Vagina (tissue), 2 donors: Measurements from ENCODE around the gene IMPACT. TPM values are rescaled to one million over a fixed set of nuclear protein-coding genes. Genes with fewer than 3 reads are reported as not detected.

Source experiments
- DNase-seq, 2 donors: peaks; one replicate each; pipeline ENCODE4 v3.0.0-alpha.2; 2017; ENCODE audit errors: extremely low spot score in 2 of 2
- H3K27ac ChIP-seq: fragments of 200-600 bp; sonication (generic); one replicate; pipeline ENCODE4 v1.5.1; 2019
- H3K27me3 ChIP-seq: fragments of 200-600 bp; sonication (generic); one replicate; pipeline ENCODE4 v1.5.1; 2019
- H3K36me3 ChIP-seq, 2 donors: fragments of 200-600 bp; sonication (generic); one replicate each; pipeline ENCODE4 v1.5.1; 2017 to 2019
- H3K4me1 ChIP-seq: fragments of 200-600 bp; sonication (generic); one replicate; pipeline ENCODE4 v1.5.1; 2019
- H3K4me3 ChIP-seq, 2 donors: fragments of 200-600 bp; sonication (generic); 1 replicate in 1 of 2; 2 replicates in 1 of 2; pipeline ENCODE4 v1.5.1; 2016 to 2019
- H3K9me3 ChIP-seq: fragments of 200-600 bp; sonication (generic); one replicate; pipeline ENCODE4 v1.5.1; 2019
- CTCF ChIP-seq, 3 experiments: fragments of 450-650 bp in 2 of 3; fragments of 200-600 bp in 1 of 3; sonication (generic) in 1 of 3; IDR thresholded peaks; one replicate each; pipeline ENCODE4 v1.5.1; 2017 to 2019; ENCODE audit warnings: antibody characterized with exemption in 3 of 3, mild to moderate bottlenecking in 2 of 3, moderate library complexity in 2 of 3
- POLR2A ChIP-seq, 2 donors: fragments of 450-650 bp; IDR thresholded peaks; one replicate each; pipeline ENCODE4 v1.6.1; 2017; ENCODE audit warnings: antibody characterized with exemption in 2 of 2, mild to moderate bottlenecking in 2 of 2, moderate library complexity in 2 of 2
- POLR2AphosphoS5 ChIP-seq, 2 donors: sonication (generic); formaldehyde crosslinking; IDR thresholded peaks; one replicate each; pipeline ENCODE4 v1.9.0; 2017; ENCODE audit warnings: antibody characterized with exemption in 2 of 2, mild to moderate bottlenecking in 2 of 2, low read depth in 1 of 2; ENCODE audit not compliant: insufficient read depth in 1 of 2
- intact Hi-C: fragments of 100-400 bp; cut with DNase I; formaldehyde crosslinking; loops from one replicate; pipeline ENCODE4 v1.15.1; 2023
- total RNA-seq: library from RNA; depleted of rRNA; stranded (reverse); fragments of >200 nt; gene quantifications from one replicate; pipeline ENCODE4 v1.2.3, GENCODE V29; 2016

Gene IMPACT
- total RNA-seq, 1 donor from 2014 or later: 10.3 TPM

DNA sequence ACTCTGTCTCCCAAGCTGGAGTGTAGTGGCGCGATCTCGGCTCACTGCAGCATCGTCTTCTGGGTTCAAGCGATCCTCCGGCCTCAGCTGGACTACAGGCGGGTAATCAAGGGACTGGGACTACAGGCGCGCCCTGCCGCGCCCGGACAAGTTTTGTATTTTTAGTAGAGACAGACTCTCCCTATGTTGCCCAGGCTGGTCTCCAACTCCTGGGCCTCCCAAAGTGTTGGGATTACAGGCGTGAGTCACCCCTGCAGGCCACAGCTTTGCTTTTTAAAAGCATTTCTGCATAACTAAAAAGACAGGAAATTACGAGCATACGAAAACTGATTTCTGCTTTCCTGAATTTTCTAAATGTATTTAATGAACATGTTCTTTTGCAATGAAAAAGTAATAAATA lies 27.9 kb upstream of the IMPACT start:
- TF ChIP-seq POLR2A (IDR thresholded peaks at IDR 0.05) (no peak), CTCF (IDR thresholded peaks at IDR 0.05) (no peak), POLR2AphosphoS5 (IDR thresholded peaks at IDR 0.05; ENCODE audit: insufficient read depth in 1 of 2, low read depth in 1 of 2) (no peak)
- intact Hi-C loops: no loop called here
- no peaks in the 10 kb centered on the region for H3K36me3 ChIP-seq
- peak overlapping the region; percentile 62 to 77 for H3K4me3 ChIP-seq
- no peak for DNase-seq
- no peaks in the 10 kb centered on the region for H3K9me3 ChIP-seq
- H3K27ac ChIP-seq: peak overlapping the region; percentile 83
- peaks cover 28% of the 10 kb centered on the region for H3K4me1 ChIP-seq
- H3K27me3 ChIP-seq: no peaks in the 10 kb centered on the region

DNA sequence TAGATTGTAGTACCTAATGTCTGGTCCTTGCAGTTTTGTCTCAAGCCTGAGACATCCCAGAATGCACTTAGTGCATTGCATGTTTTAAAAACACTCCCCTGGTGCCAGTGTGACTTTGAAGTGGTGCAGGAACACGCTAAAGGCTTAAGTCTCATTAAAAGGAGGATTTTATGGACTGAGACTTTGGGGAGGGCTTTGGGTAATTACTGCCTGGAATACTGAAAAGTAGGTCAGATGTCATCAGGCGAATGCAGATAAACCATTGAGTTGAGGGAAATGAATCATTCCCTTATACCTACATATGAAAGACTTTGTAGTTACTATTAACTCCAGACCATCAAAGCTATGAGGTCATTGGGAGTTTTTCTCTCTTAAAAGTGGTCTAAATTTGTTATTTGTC lies 25.9 kb upstream of the IMPACT start:
- H3K9me3 ChIP-seq: no peaks in the 10 kb centered on the region
- no peak overlapping the region for H3K27ac ChIP-seq
- no peaks in the 10 kb centered on the region for H3K27me3 ChIP-seq
- intact Hi-C loops: no loop called here
- peak in 1 of 2 donors; percentile 25 for DNase-seq
- TF ChIP-seq POLR2AphosphoS5 (IDR thresholded peaks at IDR 0.05; ENCODE audit: insufficient read depth in 1 of 2, low read depth in 1 of 2) (no peak), CTCF (IDR thresholded peaks at IDR 0.05) (no peak)
- no peak overlapping the region for H3K4me3 ChIP-seq
- H3K4me1 ChIP-seq: peaks cover 22% of the 10 kb centered on the region
- no peaks in the 10 kb centered on the region for H3K36me3 ChIP-seq

GRCh38 chr18:24402209-24402785 lies 24.2 kb upstream of the IMPACT start:
- intact Hi-C loops: no loop called here
- H3K4me1 ChIP-seq: peaks cover 9% of the 10 kb centered on the region
- TF ChIP-seq POLR2AphosphoS5 (IDR thresholded peaks at IDR 0.05; ENCODE audit: insufficient read depth in 1 of 2, low read depth in 1 of 2) (no peak), CTCF (IDR thresholded peaks at IDR 0.05) (no peak), POLR2A (IDR thresholded peaks at IDR 0.05) (no peak)

DNA sequence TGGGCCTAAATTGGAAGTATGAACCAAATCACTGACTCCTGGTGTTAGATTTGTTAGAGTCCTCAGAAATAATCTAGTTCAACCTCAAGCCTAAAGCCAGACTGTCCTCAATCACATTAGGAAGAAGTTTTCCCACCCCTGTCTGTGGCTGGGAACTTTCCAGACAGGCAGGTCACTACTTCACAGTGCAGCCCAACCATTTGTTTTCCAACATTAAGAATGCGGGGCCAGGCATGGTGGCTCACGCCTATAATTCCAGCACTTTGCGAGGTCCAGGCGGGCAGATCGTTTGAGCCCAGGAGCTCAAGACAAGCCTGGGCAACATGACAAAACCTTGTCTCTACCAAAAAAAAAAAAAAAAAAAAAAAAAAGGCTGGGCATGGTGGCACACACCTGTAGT lies 23.4 kb upstream of the IMPACT start:
- intact Hi-C loops: no loop called here
- H3K4me3 ChIP-seq: no peak overlapping the region

More at GRCh38 chr18:24402209-24402785, 24.2 kb upstream of the IMPACT start:
- Histone ChIP-seq H3K4me3 (no peak overlapping the region), H3K36me3 (no peaks in the 10 kb centered on the region), H3K9me3 (no peaks in the 10 kb centered on the region), H3K27ac (no peak overlapping the region), H3K27me3 (no peaks in the 10 kb centered on the region)
- peak in 1 of 2 donors; percentile 25 for DNase-seq

More for the DNA sequence above, 23.4 kb upstream of the IMPACT start:
- no peaks in the 10 kb centered on the region for H3K27me3 ChIP-seq
- peaks cover 8% of the 10 kb centered on the region for H3K4me1 ChIP-seq
- TF ChIP-seq POLR2A (IDR thresholded peaks at IDR 0.05) (no peak), CTCF (IDR thresholded peaks at IDR 0.05) (no peak), POLR2AphosphoS5 (IDR thresholded peaks at IDR 0.05; ENCODE audit: insufficient read depth in 1 of 2, low read depth in 1 of 2) (no peak)
- H3K9me3 ChIP-seq: no peaks in the 10 kb centered on the region
- H3K27ac ChIP-seq: no peak overlapping the region
- H3K36me3 ChIP-seq: no peaks in the 10 kb centered on the region
- no peak for DNase-seq
